ENCODE results near the gene SERPINE1. TPM values are rescaled to one million over a fixed set of nuclear protein-coding genes. Genes with fewer than 3 reads are reported as not detected.

Gene SERPINE1
- total and polyA plus RNA-seq, 2 of the 13 experiments (the other 11 are each of a cell fraction or from before 2014, with no cell fraction given) = 21.2 to 1,576 TPM

DNA sequence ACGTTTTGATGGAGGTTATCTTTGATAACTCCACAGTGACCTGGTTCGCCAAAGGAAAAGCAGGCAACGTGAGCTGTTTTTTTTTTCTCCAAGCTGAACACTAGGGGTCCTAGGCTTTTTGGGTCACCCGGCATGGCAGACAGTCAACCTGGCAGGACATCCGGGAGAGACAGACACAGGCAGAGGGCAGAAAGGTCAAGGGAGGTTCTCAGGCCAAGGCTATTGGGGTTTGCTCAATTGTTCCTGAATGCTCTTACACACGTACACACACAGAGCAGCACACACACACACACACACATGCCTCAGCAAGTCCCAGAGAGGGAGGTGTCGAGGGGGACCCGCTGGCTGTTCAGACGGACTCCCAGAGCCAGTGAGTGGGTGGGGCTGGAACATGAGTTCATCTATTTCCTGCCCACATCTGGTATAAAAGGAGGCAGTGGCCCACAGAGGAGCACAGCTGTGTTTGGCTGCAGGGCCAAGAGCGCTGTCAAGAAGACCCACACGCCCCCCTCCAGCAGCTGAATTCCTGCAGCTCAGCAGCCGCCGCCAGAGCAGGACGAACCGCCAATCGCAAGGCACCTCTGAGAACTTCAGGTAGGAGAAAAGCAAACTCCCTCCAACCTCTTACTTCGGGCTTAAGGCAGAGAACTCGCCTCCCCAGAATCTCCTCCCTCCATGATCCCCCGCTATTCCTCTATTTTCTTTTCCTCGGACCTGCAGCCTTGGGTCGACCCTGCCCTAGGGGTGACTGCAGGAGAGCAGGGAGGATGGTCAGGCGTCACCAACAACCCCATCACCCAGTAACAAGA is at the start of gene SERPINE1 (continued):
- TF ChIP-seq, protein P1, sequence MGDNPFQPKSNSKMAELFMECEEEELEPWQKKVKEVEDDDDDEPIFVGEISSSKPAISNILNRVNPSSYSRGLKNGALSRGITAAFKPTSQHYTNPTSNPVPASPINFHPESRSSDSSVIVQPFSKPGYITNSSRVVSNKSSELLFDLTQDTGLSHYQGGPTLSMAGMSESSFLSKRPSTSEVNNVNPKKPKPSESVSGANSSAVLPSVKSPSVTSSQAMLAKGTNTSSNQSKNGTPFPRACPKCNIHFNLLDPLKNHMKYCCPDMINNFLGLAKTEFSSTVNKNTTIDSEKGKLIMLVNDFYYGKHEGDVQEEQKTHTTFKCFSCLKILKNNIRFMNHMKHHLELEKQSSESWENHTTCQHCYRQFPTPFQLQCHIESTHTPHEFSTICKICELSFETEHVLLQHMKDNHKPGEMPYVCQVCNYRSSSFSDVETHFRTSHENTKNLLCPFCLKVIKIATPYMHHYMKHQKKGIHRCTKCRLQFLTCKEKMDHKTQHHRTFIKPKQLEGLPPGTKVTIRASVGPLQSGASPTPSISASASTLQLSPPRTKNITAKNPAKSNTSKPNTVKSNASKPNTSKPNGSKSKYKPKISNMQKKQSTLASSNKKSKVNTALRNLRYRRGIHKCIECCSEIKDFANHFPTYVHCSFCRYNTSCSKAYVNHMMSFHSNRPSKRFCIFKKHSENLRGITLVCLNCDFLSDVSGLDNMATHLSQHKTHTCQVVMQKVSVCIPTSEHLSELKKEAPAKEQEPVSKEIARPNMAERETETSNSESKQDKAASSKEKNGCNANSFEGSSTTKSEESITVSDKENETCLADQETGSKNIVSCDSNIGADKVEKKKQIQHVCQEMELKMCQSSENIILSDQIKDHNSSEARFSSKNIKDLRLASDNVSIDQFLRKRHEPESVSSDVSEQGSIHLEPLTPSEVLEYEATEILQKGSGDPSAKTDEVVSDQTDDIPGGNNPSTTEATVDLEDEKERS (CRISPR knock-in tag; IDR thresholded peaks at IDR 0.05) = peak; percentile 90; the same call in 1 of the 2 replicates
- no peak; the same call in 1 of the 2 replicates for TF ChIP-seq ELF4 (CRISPR knock-in tag; IDR thresholded peaks at IDR 0.05; ENCODE audit: borderline replicate concordance)
- TF ChIP-seq DNMT3B (CRISPR knock-in tag; conservative IDR thresholded peaks at IDR 0.05) = no peak
- no peak for TF ChIP-seq RFX1 (IDR thresholded peaks at IDR 0.05)
- peak; percentile 99 for TF ChIP-seq RXRA (CRISPR knock-in tag; IDR thresholded peaks at IDR 0.05)
- TF ChIP-seq ZNF274 (CRISPR knock-in tag; IDR thresholded peaks at IDR 0.05) = no peak
- TF ChIP-seq ZFAT (CRISPR knock-in tag; conservative IDR thresholded peaks at IDR 0.05) = no peak
- no peak for TF ChIP-seq SRSF1 (optimal IDR thresholded peaks at IDR 0.05; ENCODE audit: low read depth, low read length)
- no peak for TF ChIP-seq SOX6 (IDR thresholded peaks at IDR 0.05)
- peak; percentile 99 for TF ChIP-seq SOX6 (CRISPR knock-in tag; IDR thresholded peaks at IDR 0.05)
- no peak for TF ChIP-seq NPAS2 (CRISPR knock-in tag; IDR thresholded peaks at IDR 0.05; ENCODE audit: borderline replicate concordance)
- TF ChIP-seq HDAC2 (CRISPR knock-in tag; IDR thresholded peaks at IDR 0.05) = peak; percentile 77
- TF ChIP-seq, protein P2, sequence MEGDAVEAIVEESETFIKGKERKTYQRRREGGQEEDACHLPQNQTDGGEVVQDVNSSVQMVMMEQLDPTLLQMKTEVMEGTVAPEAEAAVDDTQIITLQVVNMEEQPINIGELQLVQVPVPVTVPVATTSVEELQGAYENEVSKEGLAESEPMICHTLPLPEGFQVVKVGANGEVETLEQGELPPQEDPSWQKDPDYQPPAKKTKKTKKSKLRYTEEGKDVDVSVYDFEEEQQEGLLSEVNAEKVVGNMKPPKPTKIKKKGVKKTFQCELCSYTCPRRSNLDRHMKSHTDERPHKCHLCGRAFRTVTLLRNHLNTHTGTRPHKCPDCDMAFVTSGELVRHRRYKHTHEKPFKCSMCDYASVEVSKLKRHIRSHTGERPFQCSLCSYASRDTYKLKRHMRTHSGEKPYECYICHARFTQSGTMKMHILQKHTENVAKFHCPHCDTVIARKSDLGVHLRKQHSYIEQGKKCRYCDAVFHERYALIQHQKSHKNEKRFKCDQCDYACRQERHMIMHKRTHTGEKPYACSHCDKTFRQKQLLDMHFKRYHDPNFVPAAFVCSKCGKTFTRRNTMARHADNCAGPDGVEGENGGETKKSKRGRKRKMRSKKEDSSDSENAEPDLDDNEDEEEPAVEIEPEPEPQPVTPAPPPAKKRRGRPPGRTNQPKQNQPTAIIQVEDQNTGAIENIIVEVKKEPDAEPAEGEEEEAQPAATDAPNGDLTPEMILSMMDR (CRISPR knock-in tag; IDR thresholded peaks at IDR 0.05) = peak; percentile 61
- TF ChIP-seq ZBTB1 (CRISPR knock-in tag; IDR thresholded peaks at IDR 0.05; ENCODE audit: borderline replicate concordance) = no peak
- TF ChIP-seq ZNF564 (CRISPR knock-in tag; IDR thresholded peaks at IDR 0.05) = no peak
- TF ChIP-seq RAD21 (CRISPR knock-in tag; IDR thresholded peaks at IDR 0.05) = peak; percentile 26; the same call in 1 of the 2 replicates
- TF ChIP-seq JDP2 (CRISPR knock-in tag; IDR thresholded peaks at IDR 0.05; ENCODE audit: borderline replicate concordance) = no peak
- TF ChIP-seq FOSL1 (CRISPR knock-in tag; IDR thresholded peaks at IDR 0.05; ENCODE audit: borderline replicate concordance) = no peak
- TF ChIP-seq IKZF1 (IDR thresholded peaks at IDR 0.05) = no peak
- TF ChIP-seq SNAPC2 (CRISPR knock-in tag; IDR thresholded peaks at IDR 0.05) = peak; percentile 75
- TF ChIP-seq ZNF577 (CRISPR knock-in tag; IDR thresholded peaks at IDR 0.05; ENCODE audit: borderline replicate concordance, low read depth) = no peak; the same call in 1 of the 2 replicates
- no peak for TF ChIP-seq PAX8 (CRISPR knock-in tag; IDR thresholded peaks at IDR 0.05; ENCODE audit: borderline replicate concordance)
- no peak for TF ChIP-seq ZSCAN9 (CRISPR knock-in tag; IDR thresholded peaks at IDR 0.05; ENCODE audit: borderline replicate concordance)

Data from HepG2 (cell line).